PC-3 (cell line): ENCODE data around the gene CTRL. TPM values are rescaled to one million over a fixed set of nuclear protein-coding genes. Genes with fewer than 3 reads are reported as not detected.

Source experiments
- ATAC-seq: fragments of 200-7000 bp; cut with Tn5 transposase; 2 replicates; pipeline ENCODE4 v1.9.1; 2020; ENCODE audit warnings: mild to moderate bottlenecking, moderate library complexity
- BruUV-seq: library from RNA; stranded (reverse); fragments of 400-500 nt; replicated peaks from 2 replicates; lab custom pipeline; 2021; lab: Mats Ljungman, UMichigan
- CTCF ChIA-PET: fragments of 300-600 bp; sonication (Branson Sonifier 250); formaldehyde crosslinking; loops from one replicate; lab custom pipeline; 2022; ENCODE audit warnings: antibody characterized with exemption; lab: Charles Lee
- POLR2A ChIA-PET: fragments of 300-600 bp; sonication (Branson Sonifier 250); formaldehyde crosslinking; loops from one replicate; lab custom pipeline; 2022; ENCODE audit warnings: antibody characterized with exemption; ENCODE audit not compliant: unreplicated experiment; lab: Charles Lee
- DNase-seq: peaks from one replicate; pipeline ENCODE4 v3.0.0-alpha.2; 2015
- H2AFZ ChIP-seq: fragments of 300-600 bp; sonication (generic); 2 replicates; pipeline ENCODE4 v1.6.0; 2016; ENCODE audit warnings: antibody characterized with exemption, low read length
- H3F3A ChIP-seq: fragments of 300-600 bp; sonication (generic); one replicate; pipeline ENCODE4 v1.6.0; 2017; ENCODE audit warnings: antibody characterized with exemption, low read length, control low read depth, mild to moderate bottlenecking; ENCODE audit not compliant: unreplicated experiment
- H3K27ac ChIP-seq: fragments of 300-600 bp; sonication (generic); 2 replicates; pipeline ENCODE4 v1.5.1; 2016; ENCODE audit warnings: mild to moderate bottlenecking, low read length
- H3K27me3 ChIP-seq: fragments of 300-600 bp; sonication (generic); 2 replicates; pipeline ENCODE4 v1.6.1; 2016; ENCODE audit warnings: low read length, mixed read lengths
- H3K36me3 ChIP-seq: fragments of 300-600 bp; sonication (generic); 2 replicates; pipeline ENCODE4 v1.6.1; 2016; ENCODE audit warnings: low read depth, mixed run types, low read length, mixed read lengths
- H3K4me1 ChIP-seq: fragments of 300-600 bp; sonication (generic); 2 replicates; pipeline ENCODE4 v1.5.1; 2016; ENCODE audit warnings: low read length; ENCODE audit not compliant: insufficient read depth
- H3K4me2 ChIP-seq: fragments of 300-600 bp; sonication (generic); 2 replicates; pipeline ENCODE4 v1.6.0; 2016; ENCODE audit warnings: low read length
- H3K4me3 ChIP-seq: fragments of 300-600 bp; sonication (generic); 2 replicates; pipeline ENCODE4 v1.5.1; 2016; ENCODE audit warnings: mild to moderate bottlenecking, low read length, mixed read lengths
- H3K79me2 ChIP-seq: fragments of 300-600 bp; sonication (generic); 2 replicates; pipeline ENCODE4 v1.6.1; 2017; ENCODE audit warnings: low read length, mixed read lengths
- H3K9ac ChIP-seq: fragments of 300-600 bp; sonication (generic); 2 replicates; pipeline ENCODE4 v1.6.0; 2016; ENCODE audit warnings: mild to moderate bottlenecking, low read length
- H3K9me2 ChIP-seq: fragments of 300-600 bp; sonication (generic); replicated peaks from 2 replicates; pipeline ENCODE4 v1.6.1; 2016; ENCODE audit warnings: mixed run types, low read length, mixed read lengths
- H3K9me3 ChIP-seq: fragments of 300-600 bp; sonication (generic); 2 replicates; pipeline ENCODE4 v1.6.1; 2016; ENCODE audit warnings: low read length, mixed read lengths
- H4K20me1 ChIP-seq: fragments of 300-600 bp; sonication (generic); 2 replicates; pipeline ENCODE4 v1.6.1; 2016; ENCODE audit warnings: low read length, mixed read lengths
- CTCF ChIP-seq: fragments of 300-600 bp; sonication (generic); conservative IDR thresholded peaks from 2 replicates; pipeline ENCODE4 v1.5.1; 2017; ENCODE audit warnings: antibody characterized with exemption, low read depth, mild to moderate bottlenecking, low read length
- EZH2 ChIP-seq: fragments of 300-600 bp; sonication (generic); IDR thresholded peaks from one replicate; pipeline ENCODE4 v1.6.1; 2017; ENCODE audit warnings: antibody characterized with exemption, mild to moderate bottlenecking, low read length; ENCODE audit not compliant: unreplicated experiment
- EZH2phosphoT487 ChIP-seq: fragments of 300-600 bp; sonication (generic); IDR thresholded peaks from 2 replicates; pipeline ENCODE4 v1.6.1; 2018; ENCODE audit warnings: mild to moderate bottlenecking, antibody characterized with exemption, low read length, borderline replicate concordance
- intact Hi-C: fragments of 100-400 bp; cut with micrococcal nuclease; formaldehyde crosslinking; loops from 2 replicates; pipeline ENCODE4 v1.9.0; 2023
- total RNA-seq: library from RNA; depleted of rRNA; stranded (reverse); fragments of >200 nt; gene quantifications from 2 replicates; pipeline ENCODE4 v1.2.3, GENCODE V29; 2014

Gene CTRL
- total RNA-seq, 1 experiment from 2014 or later: 1.6 TPM

GRCh38 chr16:67954421-67955196 is 22.9 kb upstream of the CTRL start:
- TF ChIP-seq EZH2 (no peak), EZH2phosphoT487 (no peak), CTCF (no peak)
- no peaks in the 10 kb centered on the region; the same call in 1 of the 2 replicates for H3K36me3 ChIP-seq
- no peak for ATAC-seq

GRCh38 chr16:67953641-67954375 is 22.1 kb upstream of the CTRL start:
- H3K9me3 ChIP-seq: no peaks in the 10 kb centered on the region
- TF ChIP-seq EZH2 (no peak), CTCF (no peak), EZH2phosphoT487 (no peak)
- POLR2A ChIA-PET: no interaction called here
- DNase-seq (no peak), ATAC-seq (no peak)
- H4K20me1 ChIP-seq: no peaks in the 10 kb centered on the region
- no peak overlapping the region for H3K9ac ChIP-seq
- CTCF ChIA-PET: no interaction called here
- BruUV-seq: no TSS peak
- intact Hi-C loops: no loop called here
- H3K79me2 ChIP-seq: no peaks in the 10 kb centered on the region
- no peak overlapping the region for H3K4me2 ChIP-seq
- H2AFZ ChIP-seq: no peak overlapping the region
- H3K27me3 ChIP-seq: no peaks in the 10 kb centered on the region
- no peaks in the 10 kb centered on the region for H3F3A ChIP-seq
- no peaks in the 10 kb centered on the region for H3K9me2 ChIP-seq
- no peak overlapping the region for H3K4me3 ChIP-seq
- no peak overlapping the region for H3K27ac ChIP-seq
- H3K4me1 ChIP-seq: no peaks in the 10 kb centered on the region
- H3K36me3 ChIP-seq: no peaks in the 10 kb centered on the region; the same call in 1 of the 2 replicates

More at GRCh38 chr16:67954421-67955196, 22.9 kb upstream of the CTRL start:
- Histone ChIP-seq H3F3A (no peaks in the 10 kb centered on the region), H3K9me3 (no peaks in the 10 kb centered on the region), H3K4me1 (no peaks in the 10 kb centered on the region), H4K20me1 (no peaks in the 10 kb centered on the region), H3K4me3 (no peak overlapping the region), H3K9ac (no peak overlapping the region), H3K4me2 (no peak overlapping the region), H3K27me3 (no peaks in the 10 kb centered on the region), H2AFZ (no peak overlapping the region), H3K79me2 (no peaks in the 10 kb centered on the region), H3K9me2 (no peaks in the 10 kb centered on the region), H3K27ac (no peak overlapping the region)
- POLR2A ChIA-PET: no interaction called here
- CTCF ChIA-PET: no interaction called here
- DNase-seq: no peak
- intact Hi-C loops: no loop called here
- BruUV-seq: no TSS peak

GRCh38 chr16:67951485-67951884 is 19.8 kb upstream of the CTRL start:
- no peak for TF ChIP-seq EZH2
- no peak for TF ChIP-seq CTCF
- no peak for TF ChIP-seq EZH2phosphoT487
- no peak overlapping the region for H3K9ac ChIP-seq
- H3K36me3 ChIP-seq: no peaks in the 10 kb centered on the region; the same call in 1 of the 2 replicates
- H3K4me1 ChIP-seq: no peaks in the 10 kb centered on the region
- no peak overlapping the region for H3K4me3 ChIP-seq
- no TSS peak for BruUV-seq
- H3K27me3 ChIP-seq: no peaks in the 10 kb centered on the region
- POLR2A ChIA-PET: no interaction called here
- CTCF ChIA-PET: no interaction called here
- H3K4me2 ChIP-seq: no peak overlapping the region
- intact Hi-C loops: no loop called here
- no peaks in the 10 kb centered on the region for H3K9me2 ChIP-seq
- DNase-seq (no peak), ATAC-seq (no peak)
- H4K20me1 ChIP-seq: no peaks in the 10 kb centered on the region
- H2AFZ ChIP-seq: no peak overlapping the region
- no peaks in the 10 kb centered on the region for H3K9me3 ChIP-seq
- H3K79me2 ChIP-seq: no peaks in the 10 kb centered on the region
- H3F3A ChIP-seq: no peaks in the 10 kb centered on the region
- H3K27ac ChIP-seq: no peak overlapping the region
